ENCODE data around the gene CCDC92. TPM values are rescaled to one million over a fixed set of nuclear protein-coding genes. Genes with fewer than 3 reads are reported as not detected.

CCDC92 gene
- polyA plus RNA-seq, 1 donor from 2014 or later = 11.3 TPM

- H3K9ac ChIP-seq (ENCODE audit: low read length) = no peak overlapping the region
- H3K9me3 ChIP-seq (ENCODE audit: low read length) = no peaks in the 10 kb centered on the region
- H4K20me1 ChIP-seq (ENCODE audit: insufficient read depth) = no peaks in the 10 kb centered on the region
- H2AFZ ChIP-seq (ENCODE audit: low read depth, low read length) = no peak overlapping the region
- no peaks in the 10 kb centered on the region for H3K36me3 ChIP-seq (ENCODE audit: insufficient read depth, low read length)
- no peaks in the 10 kb centered on the region for H3K79me2 ChIP-seq (replicated peaks; ENCODE audit: insufficient read depth, low read length)
- H3K4me2 ChIP-seq (ENCODE audit: low read length) = no peak overlapping the region
- no peaks in the 10 kb centered on the region for H3F3A ChIP-seq (ENCODE audit: insufficient read depth, low read length, poor library complexity, severe bottlenecking)
- H3K27me3 ChIP-seq (ENCODE audit: insufficient read depth, low read depth, low read length) = no peaks in the 10 kb centered on the region
- H3K27ac ChIP-seq (ENCODE audit: low read length) = no peak overlapping the region
- TF ChIP-seq TAF1 (IDR thresholded peaks at IDR 0.05; ENCODE audit: low read depth) (no peak), EZH2 (IDR thresholded peaks at IDR 0.05; ENCODE audit: borderline replicate concordance, insufficient read depth, low read length, poor library complexity, severe bottlenecking) (no peak), RAD21 (conservative IDR thresholded peaks at IDR 0.05) (no peak), EP300 (conservative IDR thresholded peaks at IDR 0.05; ENCODE audit: poor library complexity, severe bottlenecking) (no peak), POLR2AphosphoS5 (IDR thresholded peaks at IDR 0.05) (no peak), MXI1 (conservative IDR thresholded peaks at IDR 0.05; ENCODE audit: poor library complexity, severe bottlenecking) (no peak), CTCF (IDR thresholded peaks at IDR 0.05; ENCODE audit: poor library complexity, severe bottlenecking) (no peak), REST (IDR thresholded peaks at IDR 0.05; ENCODE audit: borderline replicate concordance) (no peak), SMC3 (conservative IDR thresholded peaks at IDR 0.05; ENCODE audit: poor library complexity) (no peak)
- no peaks in the 10 kb centered on the region for H3K9me2 ChIP-seq (ENCODE audit: insufficient read depth, low read length)
- H3K4me3 ChIP-seq (ENCODE audit: low read length) = no peak overlapping the region
Observed at GRCh38 chr12:123941624-123942237, 30.9 kb downstream of the CCDC92 start.

- Histone ChIP-seq H3K9me3 (ENCODE audit: low read length) (no peaks in the 10 kb centered on the region), H3K79me2 (replicated peaks; ENCODE audit: insufficient read depth, low read length) (no peaks in the 10 kb centered on the region), H3K9ac (ENCODE audit: low read length) (no peak overlapping the region), H3K9me2 (ENCODE audit: insufficient read depth, low read length) (no peaks in the 10 kb centered on the region), H3K27me3 (ENCODE audit: insufficient read depth, low read depth, low read length) (no peaks in the 10 kb centered on the region), H3K4me2 (ENCODE audit: low read length) (no peak overlapping the region), H3F3A (ENCODE audit: insufficient read depth, low read length, poor library complexity, severe bottlenecking) (no peaks in the 10 kb centered on the region), H3K4me3 (ENCODE audit: low read length) (no peak overlapping the region), H3K27ac (ENCODE audit: low read length) (no peak overlapping the region), H4K20me1 (ENCODE audit: insufficient read depth) (no peaks in the 10 kb centered on the region), H3K36me3 (ENCODE audit: insufficient read depth, low read length) (no peaks in the 10 kb centered on the region), H2AFZ (ENCODE audit: low read depth, low read length) (no peak overlapping the region)
- TF ChIP-seq TAF1 (IDR thresholded peaks at IDR 0.05; ENCODE audit: low read depth) (no peak), RAD21 (conservative IDR thresholded peaks at IDR 0.05) (no peak), EP300 (conservative IDR thresholded peaks at IDR 0.05; ENCODE audit: poor library complexity, severe bottlenecking) (no peak), SMC3 (conservative IDR thresholded peaks at IDR 0.05; ENCODE audit: poor library complexity) (no peak), REST (IDR thresholded peaks at IDR 0.05; ENCODE audit: borderline replicate concordance) (no peak), CTCF (IDR thresholded peaks at IDR 0.05; ENCODE audit: poor library complexity, severe bottlenecking) (no peak), EZH2 (IDR thresholded peaks at IDR 0.05; ENCODE audit: borderline replicate concordance, insufficient read depth, low read length, poor library complexity, severe bottlenecking) (no peak), POLR2AphosphoS5 (IDR thresholded peaks at IDR 0.05) (no peak), MXI1 (conservative IDR thresholded peaks at IDR 0.05; ENCODE audit: poor library complexity, severe bottlenecking) (no peak)
Observed at GRCh38 chr12:123941000-123941399, 31.6 kb downstream of the CCDC92 start.
